HCT116 (cell line): ENCODE results near the gene OSER1. TPM values are rescaled to one million over a fixed set of nuclear protein-coding genes. Genes with fewer than 3 reads are reported as not detected.

ENCODE experiments used
- ATAC-seq: fragments of 200-7000 bp; cut with Tn5 transposase; 2 replicates; pipeline ENCODE4 v1.9.1; 2020; ENCODE audit warnings: mild to moderate bottlenecking, moderate library complexity
- BruUV-seq: library from RNA; stranded (reverse); fragments of 400-500 nt; replicated peaks from 2 replicates; lab custom pipeline; 2021; lab: Mats Ljungman, UMichigan
- CTCF ChIA-PET: fragments of 300-600 bp; sonication (Branson Sonifier 250); formaldehyde crosslinking; loops from one replicate; lab custom pipeline; 2021; ENCODE audit warnings: antibody characterized with exemption; lab: Charles Lee
- POLR2A ChIA-PET: fragments of 300-600, 350-600 bp; sonication (Branson Sonifier 250); formaldehyde crosslinking; loops from one replicate; lab custom pipeline; 2021; ENCODE audit warnings: antibody characterized with exemption; lab: Charles Lee
- RAD21 ChIA-PET, 2 experiments: fragments of 300-600 bp; sonication (Branson Sonifier 250); formaldehyde crosslinking; loops; one replicate each; lab custom pipeline; 2023; ENCODE audit warnings: low total read pairs in 2 of 2; ENCODE audit not compliant: uncharacterized antibody in 2 of 2, unreplicated experiment in 2 of 2, low non-redundant PET in 1 of 2; lab: Charles Lee
- DNase-seq: peaks from one replicate; pipeline ENCODE4 v3.0.0-alpha.2; 2010; ENCODE audit warnings: low read depth, low spot score
- H2AFZ ChIP-seq: fragments of 200-600 bp; shearing (Covaris generic), sonication (generic); 2 replicates; pipeline ENCODE4 v1.6.1; 2017; ENCODE audit warnings: low read depth, mixed run types, mixed read lengths, antibody characterized with exemption, low read length; ENCODE audit not compliant: poor library complexity, severe bottlenecking
- H3K27ac ChIP-seq: 2 replicates; pipeline ENCODE4 v1.5.1; 2012; ENCODE audit warnings: low read depth, low read length
- H3K27me3 ChIP-seq: fragments of 200-600 bp; sonication (generic); 2 replicates; pipeline ENCODE4 v1.6.1; 2016; ENCODE audit warnings: mixed run types, low read length, mixed read lengths; ENCODE audit not compliant: insufficient read depth
- H3K36me3 ChIP-seq, 2 experiments: fragments of 200-500 bp in 1 of 2; fragments of 200-600 bp in 1 of 2; sonication (Bioruptor generic) in 1 of 2; sonication (generic) in 1 of 2; 2 replicates each; pipeline versions ENCODE4 v1.5.1 to v1.6.1; 2014 to 2016; ENCODE audit warnings: low read length in 2 of 2, inconsistent platforms in 1 of 2, mixed read lengths in 1 of 2, mixed run types in 1 of 2; ENCODE audit not compliant: insufficient read depth in 2 of 2, control insufficient read depth in 1 of 2
- H3K4me1 ChIP-seq, 2 experiments: fragments of 200-600 bp in 1 of 2; sonication (generic) in 1 of 2; 2 replicates each; pipeline versions ENCODE4 v1.5.1 to v1.6.1; 2012 to 2017; ENCODE audit warnings: low read length in 2 of 2, inconsistent platforms in 1 of 2, mild to moderate bottlenecking in 1 of 2, mixed read lengths in 1 of 2, mixed run types in 1 of 2, moderate library complexity in 1 of 2; ENCODE audit not compliant: insufficient read depth in 2 of 2, control insufficient read depth in 1 of 2
- H3K4me2 ChIP-seq: fragments of 200-600 bp; sonication (generic); 2 replicates; pipeline ENCODE4 v1.6.1; 2017; ENCODE audit warnings: mixed run types, low read length, mixed read lengths
- H3K4me3 ChIP-seq, 2 experiments: fragments of 200-600 bp in 1 of 2; sonication (generic) in 1 of 2; replicated peaks in 1 of 2; 2 replicates each; pipeline ENCODE4 v1.5.1; 2011 to 2016; ENCODE audit warnings: low read length in 2 of 2, control low read depth in 1 of 2, low read depth in 1 of 2, mild to moderate bottlenecking in 1 of 2, mixed read lengths in 1 of 2, mixed run types in 1 of 2
- H3K79me2 ChIP-seq: fragments of 200-600 bp; sonication (generic); 2 replicates; pipeline ENCODE4 v1.6.1; 2017; ENCODE audit warnings: mild to moderate bottlenecking, mixed run types, low read length, moderate library complexity, mixed read lengths; ENCODE audit not compliant: insufficient read depth
- H3K9ac ChIP-seq: fragments of 200-600 bp; sonication (generic); 2 replicates; pipeline ENCODE4 v1.6.1; 2016; ENCODE audit warnings: low read length, mixed read lengths
- H3K9me2 ChIP-seq: fragments of 200-600 bp; sonication (generic), shearing (Covaris generic); 2 replicates; pipeline ENCODE4 v1.6.1; 2017; ENCODE audit warnings: mixed run types, mild to moderate bottlenecking, moderate library complexity; ENCODE audit not compliant: insufficient read depth
- H3K9me3 ChIP-seq, 2 experiments: fragments of 200-500 bp in 1 of 2; fragments of 200-600 bp in 1 of 2; sonication (Bioruptor generic) in 1 of 2; sonication (generic) in 1 of 2; 2 replicates each; pipeline ENCODE4 v1.6.1; 2014 to 2017; ENCODE audit warnings: low read length in 2 of 2, mixed read lengths in 2 of 2, inconsistent platforms in 1 of 2, low read depth in 1 of 2, mild to moderate bottlenecking in 1 of 2, mixed run types in 1 of 2, moderate library complexity in 1 of 2; ENCODE audit not compliant: control insufficient read depth in 1 of 2, insufficient read depth in 1 of 2
- H4K20me1 ChIP-seq: fragments of 200-600 bp; sonication (generic), shearing (Covaris generic); 2 replicates; pipeline ENCODE4 v1.6.1; 2017; ENCODE audit warnings: mixed run types, mild to moderate bottlenecking, moderate library complexity; ENCODE audit not compliant: insufficient read depth
- CBX3 ChIP-seq: IDR thresholded peaks from 2 replicates; pipeline ENCODE4 v1.6.1; 2012; ENCODE audit warnings: low read depth
- EGR1 ChIP-seq: IDR thresholded peaks from 2 replicates; pipeline ENCODE4 v1.6.1; 2012; ENCODE audit warnings: low read depth
- ELF1 ChIP-seq: IDR thresholded peaks from 2 replicates; pipeline ENCODE4 v1.6.1; 2012; ENCODE audit warnings: low read depth, borderline replicate concordance
- EZH2phosphoT487 ChIP-seq: fragments of 200-600 bp; IDR thresholded peaks from 2 replicates; pipeline ENCODE4 v1.6.1; 2018; ENCODE audit warnings: antibody characterized with exemption, borderline replicate concordance
- FOSL1 ChIP-seq: IDR thresholded peaks from 2 replicates; pipeline ENCODE4 v1.6.1; 2012; ENCODE audit warnings: low read depth
- JUND ChIP-seq: IDR thresholded peaks from 2 replicates; pipeline ENCODE4 v1.6.1; 2012
- POLR2AphosphoS5 ChIP-seq: IDR thresholded peaks from 2 replicates; pipeline ENCODE4 v1.6.1; 2011; ENCODE audit warnings: mild to moderate bottlenecking, low read depth, low read length, moderate library complexity
- RAD21 ChIP-seq: IDR thresholded peaks from 2 replicates; pipeline ENCODE4 v1.6.1; 2012; ENCODE audit warnings: low read depth, mild to moderate bottlenecking
- SIN3A ChIP-seq: IDR thresholded peaks from 2 replicates; pipeline ENCODE4 v1.6.1; 2012; ENCODE audit warnings: low read depth
- SP1 ChIP-seq: IDR thresholded peaks from 2 replicates; pipeline ENCODE4 v1.6.1; 2012; ENCODE audit warnings: low read depth
- SRF ChIP-seq: IDR thresholded peaks from 2 replicates; pipeline ENCODE4 v1.6.1; 2012; ENCODE audit warnings: low read depth
- TCF7L2 ChIP-seq: IDR thresholded peaks from 2 replicates; pipeline ENCODE4 v1.7.0; 2011; ENCODE audit warnings: borderline replicate concordance, inconsistent platforms; ENCODE audit not compliant: insufficient read depth, insufficient read length; ENCODE audit errors: extremely low read depth
- ZFX ChIP-seq: fragments of 450-650 bp; IDR thresholded peaks from 2 replicates; pipeline ENCODE4 v1.6.1; 2017
- ZNF274 ChIP-seq: fragments of 200-500 bp; sonication (Bioruptor generic); IDR thresholded peaks from 2 replicates; pipeline ENCODE4 v1.6.1; 2014; ENCODE audit warnings: mild to moderate bottlenecking, low read depth, low read length, inconsistent platforms
- intact Hi-C: fragments of 100-400 bp; cut with micrococcal nuclease; formaldehyde crosslinking; loops from 2 replicates; pipeline ENCODE4 v1.10.0; 2022
- total RNA-seq: library from RNA; stranded (reverse); gene quantifications from one replicate; pipeline ENCODE4 v1.2.1, GENCODE V29; 2021; ENCODE audit not compliant: unreplicated experiment
- TF ChIP-seq, protein P1 (sequence below), 3 experiments: fragments of 200-600 bp in 1 of 3; sonication (generic) in 1 of 3; IDR thresholded peaks in 2 of 3; conservative IDR thresholded peaks in 1 of 3; 2 replicates each; pipeline ENCODE4 v1.5.1; 2012 to 2017; ENCODE audit warnings: low read depth in 2 of 3, low read length in 2 of 3, antibody characterized with exemption in 1 of 3, borderline replicate concordance in 1 of 3, control low read depth in 1 of 3, mild to moderate bottlenecking in 1 of 3, mixed read lengths in 1 of 3, mixed run types in 1 of 3, moderate library complexity in 1 of 3; ENCODE audit not compliant: insufficient read depth in 1 of 3
- TF ChIP-seq, protein P2 (sequence below): IDR thresholded peaks from 2 replicates; pipeline ENCODE4 v1.6.1; 2012
- TF ChIP-seq, protein P3 (sequence below): IDR thresholded peaks from 2 replicates; pipeline ENCODE4 v1.6.1; 2012; ENCODE audit warnings: low read depth

The OSER1 gene
- total RNA-seq, 1 experiment from 2014 or later: 28.4 TPM

DNA sequence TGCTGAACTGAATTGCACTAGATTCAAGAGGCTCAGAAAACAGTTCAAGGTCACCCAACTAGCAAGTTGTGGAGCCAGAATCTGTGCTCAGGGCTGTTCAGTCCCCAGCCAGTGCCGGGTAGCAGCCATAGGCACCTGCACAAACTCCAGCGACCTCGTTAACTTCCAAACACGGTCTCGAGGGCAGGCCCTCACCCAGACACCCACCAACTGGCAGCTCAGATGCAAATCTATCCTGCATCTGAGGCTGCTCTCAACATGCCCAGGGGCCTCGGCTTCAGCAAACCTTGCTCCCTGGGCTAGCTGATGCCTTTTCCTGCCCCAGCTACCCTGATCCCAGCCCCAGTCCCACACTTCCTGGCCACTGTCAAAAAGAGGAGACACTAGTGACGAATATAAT is 27.3 kb downstream of the OSER1 start:
- no TSS peak for BruUV-seq
- Histone ChIP-seq H4K20me1 (no peaks in the 10 kb centered on the region), H3K79me2 (no peaks in the 10 kb centered on the region), H3K9ac (no peak overlapping the region), H3K4me1 (peaks cover 16 to 19% of the 10 kb centered on the region in 2 experiments), H3K27me3 (no peaks in the 10 kb centered on the region), H3K36me3 (no peaks in the 10 kb centered on the region), H3K9me3 (no peaks in the 10 kb centered on the region), H3K27ac (no peak overlapping the region), H3K4me3 (no peak overlapping the region), H3K4me2 (no peak overlapping the region), H3K9me2 (no peaks in the 10 kb centered on the region), H2AFZ (no peak overlapping the region)
- ChIA-PET CTCF (no interaction called here), RAD21 (interaction anchor here in 1 of 2 experiments (0.7 kb wide), 1 partner anchor 164 kb away, joined by 3 read pairs; no protein-coding TSS in a partner anchor), POLR2A (interaction anchor here (1.3 kb wide), 1 partner anchor 726 kb away, joined by 3 read pairs; no protein-coding TSS in a partner anchor)
- DNase-seq: no peak
- no peak for ATAC-seq
- TF ChIP-seq SP1 (no peak), CBX3 (no peak), EZH2phosphoT487 (no peak), EGR1 (no peak), FOSL1 (no peak), ZNF274 (no peak), JUND (no peak), ELF1 (no peak), RAD21 (no peak)
- intact Hi-C loops: no loop called here

DNA sequence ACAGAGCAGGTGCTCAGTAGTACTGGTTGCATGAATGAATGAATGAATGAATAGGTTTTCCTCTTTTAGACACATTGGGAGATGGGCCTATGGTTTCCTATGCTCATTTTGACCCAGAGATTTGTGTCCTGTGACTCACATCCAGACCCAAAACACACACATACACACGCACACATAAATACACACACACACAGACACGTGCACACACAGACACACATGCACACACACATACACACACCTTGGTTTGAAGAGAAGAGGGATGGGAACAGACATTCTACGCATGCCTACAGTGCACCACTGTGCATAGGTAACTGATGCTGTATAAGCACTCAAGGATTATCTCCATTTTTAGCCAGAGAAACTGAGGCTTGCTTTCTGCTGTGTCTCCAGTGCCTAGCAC is 27.7 kb downstream of the OSER1 start:
- H3K4me1 ChIP-seq: peaks cover 14 to 15% of the 10 kb centered on the region in 2 experiments
- BruUV-seq: no TSS peak
- no peaks in the 10 kb centered on the region for H3K9me3 ChIP-seq
- no peak overlapping the region for H3K9ac ChIP-seq
- H3K36me3 ChIP-seq: no peaks in the 10 kb centered on the region
- H2AFZ ChIP-seq: no peak overlapping the region
- H3K27me3 ChIP-seq: no peaks in the 10 kb centered on the region
- H3K27ac ChIP-seq: no peak overlapping the region
- no peak overlapping the region for H3K4me3 ChIP-seq
- H3K9me2 ChIP-seq: no peaks in the 10 kb centered on the region
- ChIA-PET CTCF (no interaction called here), RAD21 (no interaction called here), POLR2A (interaction anchor here (1.3 kb wide), 1 partner anchor 726 kb away, joined by 3 read pairs; no protein-coding TSS in a partner anchor)
- H4K20me1 ChIP-seq: no peaks in the 10 kb centered on the region
- ATAC-seq: no peak
- no peak for DNase-seq
- intact Hi-C loops: no loop called here
- no peak overlapping the region for H3K4me2 ChIP-seq
- no peaks in the 10 kb centered on the region for H3K79me2 ChIP-seq
- TF ChIP-seq ZFX (no peak), TCF7L2 (no peak), EZH2phosphoT487 (no peak), SIN3A (no peak), POLR2AphosphoS5 (no peak), SRF (no peak), SP1 (no peak)
- TF ChIP-seq, protein P1, sequence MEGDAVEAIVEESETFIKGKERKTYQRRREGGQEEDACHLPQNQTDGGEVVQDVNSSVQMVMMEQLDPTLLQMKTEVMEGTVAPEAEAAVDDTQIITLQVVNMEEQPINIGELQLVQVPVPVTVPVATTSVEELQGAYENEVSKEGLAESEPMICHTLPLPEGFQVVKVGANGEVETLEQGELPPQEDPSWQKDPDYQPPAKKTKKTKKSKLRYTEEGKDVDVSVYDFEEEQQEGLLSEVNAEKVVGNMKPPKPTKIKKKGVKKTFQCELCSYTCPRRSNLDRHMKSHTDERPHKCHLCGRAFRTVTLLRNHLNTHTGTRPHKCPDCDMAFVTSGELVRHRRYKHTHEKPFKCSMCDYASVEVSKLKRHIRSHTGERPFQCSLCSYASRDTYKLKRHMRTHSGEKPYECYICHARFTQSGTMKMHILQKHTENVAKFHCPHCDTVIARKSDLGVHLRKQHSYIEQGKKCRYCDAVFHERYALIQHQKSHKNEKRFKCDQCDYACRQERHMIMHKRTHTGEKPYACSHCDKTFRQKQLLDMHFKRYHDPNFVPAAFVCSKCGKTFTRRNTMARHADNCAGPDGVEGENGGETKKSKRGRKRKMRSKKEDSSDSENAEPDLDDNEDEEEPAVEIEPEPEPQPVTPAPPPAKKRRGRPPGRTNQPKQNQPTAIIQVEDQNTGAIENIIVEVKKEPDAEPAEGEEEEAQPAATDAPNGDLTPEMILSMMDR (IDR thresholded peaks at IDR 0.05 in 2 of 3, conservative IDR thresholded peaks at IDR 0.05 in 1 of 3; ENCODE audit: borderline replicate concordance in 1 of 3, insufficient read depth in 1 of 3, low read depth in 2 of 3, low read length in 2 of 3): no peak
- TF ChIP-seq, protein P2, sequence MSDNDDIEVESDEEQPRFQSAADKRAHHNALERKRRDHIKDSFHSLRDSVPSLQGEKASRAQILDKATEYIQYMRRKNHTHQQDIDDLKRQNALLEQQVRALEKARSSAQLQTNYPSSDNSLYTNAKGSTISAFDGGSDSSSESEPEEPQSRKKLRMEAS: no peak
- TF ChIP-seq, protein P3, sequence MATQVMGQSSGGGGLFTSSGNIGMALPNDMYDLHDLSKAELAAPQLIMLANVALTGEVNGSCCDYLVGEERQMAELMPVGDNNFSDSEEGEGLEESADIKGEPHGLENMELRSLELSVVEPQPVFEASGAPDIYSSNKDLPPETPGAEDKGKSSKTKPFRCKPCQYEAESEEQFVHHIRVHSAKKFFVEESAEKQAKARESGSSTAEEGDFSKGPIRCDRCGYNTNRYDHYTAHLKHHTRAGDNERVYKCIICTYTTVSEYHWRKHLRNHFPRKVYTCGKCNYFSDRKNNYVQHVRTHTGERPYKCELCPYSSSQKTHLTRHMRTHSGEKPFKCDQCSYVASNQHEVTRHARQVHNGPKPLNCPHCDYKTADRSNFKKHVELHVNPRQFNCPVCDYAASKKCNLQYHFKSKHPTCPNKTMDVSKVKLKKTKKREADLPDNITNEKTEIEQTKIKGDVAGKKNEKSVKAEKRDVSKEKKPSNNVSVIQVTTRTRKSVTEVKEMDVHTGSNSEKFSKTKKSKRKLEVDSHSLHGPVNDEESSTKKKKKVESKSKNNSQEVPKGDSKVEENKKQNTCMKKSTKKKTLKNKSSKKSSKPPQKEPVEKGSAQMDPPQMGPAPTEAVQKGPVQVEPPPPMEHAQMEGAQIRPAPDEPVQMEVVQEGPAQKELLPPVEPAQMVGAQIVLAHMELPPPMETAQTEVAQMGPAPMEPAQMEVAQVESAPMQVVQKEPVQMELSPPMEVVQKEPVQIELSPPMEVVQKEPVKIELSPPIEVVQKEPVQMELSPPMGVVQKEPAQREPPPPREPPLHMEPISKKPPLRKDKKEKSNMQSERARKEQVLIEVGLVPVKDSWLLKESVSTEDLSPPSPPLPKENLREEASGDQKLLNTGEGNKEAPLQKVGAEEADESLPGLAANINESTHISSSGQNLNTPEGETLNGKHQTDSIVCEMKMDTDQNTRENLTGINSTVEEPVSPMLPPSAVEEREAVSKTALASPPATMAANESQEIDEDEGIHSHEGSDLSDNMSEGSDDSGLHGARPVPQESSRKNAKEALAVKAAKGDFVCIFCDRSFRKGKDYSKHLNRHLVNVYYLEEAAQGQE: no peak
